SH-SY5Y (cell line): Measurements from ENCODE around the gene CD101.

Source experiments
- GATA2 ChIP-seq: IDR thresholded peaks from 2 replicates; pipeline ENCODE4 v1.6.1; 2011; ENCODE audit warnings: mild to moderate bottlenecking, low read depth, low read length
- GATA3 ChIP-seq: IDR thresholded peaks from 2 replicates; pipeline ENCODE4 v1.6.1; 2011; ENCODE audit warnings: low read depth, mild to moderate bottlenecking, low read length, moderate library complexity

The CD101 gene

DNA sequence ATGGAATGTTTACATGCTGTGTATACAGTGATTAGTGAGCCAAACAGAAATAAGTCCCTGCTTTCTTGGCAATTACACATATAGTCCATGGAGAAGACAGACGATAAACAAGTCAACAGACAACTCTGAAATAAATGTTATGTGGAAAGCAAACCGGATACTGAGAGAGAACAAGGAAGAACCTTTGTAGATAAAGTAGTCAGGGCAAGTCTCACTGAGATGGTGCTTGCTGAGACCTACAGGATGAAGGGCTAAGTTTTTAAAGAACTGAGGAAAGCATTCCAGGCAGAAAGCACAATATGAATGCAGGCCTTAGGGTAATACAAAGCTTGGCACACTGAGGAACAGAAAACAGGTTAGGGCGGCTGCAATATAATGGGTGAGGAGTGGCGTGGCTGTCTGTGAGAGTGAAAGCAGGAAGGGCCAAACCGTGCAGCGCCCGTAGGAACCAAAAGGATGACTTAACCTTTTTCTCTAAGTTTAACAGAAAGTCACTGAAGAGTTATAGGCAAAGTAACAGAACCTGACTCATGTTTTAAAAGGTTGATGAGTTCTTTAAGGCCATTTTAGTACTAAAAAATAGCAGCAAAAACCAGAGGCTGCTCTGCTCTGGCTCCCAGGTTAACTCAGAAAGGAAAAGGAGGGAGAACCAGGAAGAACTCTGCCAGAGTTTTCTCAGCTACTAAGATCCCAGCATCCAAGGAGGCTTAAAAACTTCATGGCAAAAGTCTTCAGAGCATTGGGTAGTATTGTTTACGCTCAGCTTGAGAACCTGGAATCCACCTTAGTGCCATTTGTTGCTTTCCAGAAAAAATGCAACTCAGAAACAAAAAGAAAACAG is 49.9 kb downstream of the CD101 start:
- TF ChIP-seq GATA3 (no peak), GATA2 (no peak)

GRCh38 chr1:117054068-117054467 is 52.5 kb downstream of the CD101 start:
- TF ChIP-seq GATA2 (no peak), GATA3 (no peak)

DNA sequence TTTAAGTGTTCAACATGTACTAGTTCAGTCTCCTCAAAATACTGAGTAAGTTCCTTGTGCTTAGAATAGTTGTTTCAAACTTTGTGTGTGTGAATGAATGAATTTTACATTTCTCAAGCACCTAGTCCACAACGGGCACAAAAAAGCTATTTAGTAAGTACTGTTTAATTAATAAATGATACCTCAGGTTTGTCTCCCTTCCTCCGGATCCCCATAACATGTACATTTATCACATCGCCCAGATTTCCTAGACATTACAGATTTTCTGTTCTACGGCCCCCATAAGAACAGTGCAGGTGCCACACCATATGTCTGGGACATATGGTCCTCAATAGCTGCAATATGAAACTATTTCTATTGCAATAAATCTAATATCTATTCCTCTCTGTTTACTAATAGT is 57.2 kb downstream of the CD101 start:
- TF ChIP-seq GATA3 (no peak), GATA2 (no peak)

- TF ChIP-seq GATA3 = no peak
- TF ChIP-seq GATA2 = no peak
These were observed 57.7 kb downstream of the CD101 start for GRCh38 chr1:117059334-117059677.

GRCh38 chr1:117059678-117060440 is 58.3 kb downstream of the CD101 start, which contains the start of gene TTF2:
Gene TTF2, plus strand, starts transcription at chr1:117060326. Its CDS starts 21 bp downstream, at chr1:117060347.
- TF ChIP-seq GATA3 = no peak
- TF ChIP-seq GATA2 = no peak

DNA sequence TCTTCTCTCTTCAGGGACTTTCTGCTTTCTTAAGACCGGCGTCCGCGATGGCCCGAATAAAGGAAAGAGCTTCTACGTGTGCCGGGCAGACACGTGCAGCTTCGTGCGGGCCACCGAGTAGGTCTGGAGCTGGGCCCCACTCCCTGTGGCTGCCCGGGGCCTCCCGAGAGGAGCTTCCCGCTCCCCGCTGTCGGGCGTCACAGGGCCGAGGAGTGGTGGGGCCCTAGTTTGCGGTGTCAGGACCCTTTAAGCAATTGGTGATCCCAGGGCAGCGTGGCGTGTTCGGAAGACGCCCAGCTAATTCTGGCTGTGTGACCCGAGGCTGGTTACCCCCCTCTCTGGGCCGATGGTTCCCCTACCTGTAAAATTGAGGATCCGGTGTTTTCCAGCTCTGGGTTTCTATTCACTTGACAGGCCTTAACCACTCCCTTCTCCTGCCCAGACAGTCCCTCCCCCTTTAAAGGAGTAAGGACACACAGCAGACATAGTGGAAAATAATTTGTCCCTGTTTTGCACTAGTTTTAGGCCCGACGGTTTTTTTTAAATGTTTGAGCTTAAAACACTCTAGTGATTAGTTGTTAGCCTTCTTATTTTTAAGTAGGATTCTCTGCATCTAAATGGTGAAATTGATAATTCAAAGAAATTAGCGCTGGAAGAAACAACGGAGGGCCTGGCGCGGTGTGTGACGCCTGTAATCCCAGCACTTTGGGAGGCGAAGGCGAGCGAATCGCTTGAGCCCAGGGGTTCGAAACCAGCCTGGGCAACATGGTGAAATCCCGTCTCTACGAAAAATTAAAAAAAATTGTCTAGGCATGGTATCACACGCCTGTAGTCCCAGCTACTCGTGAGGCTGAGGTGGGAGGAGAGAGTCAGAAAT is 59.1 kb downstream of the CD101 start:
- no peak for TF ChIP-seq GATA2
- TF ChIP-seq GATA3 = no peak

- TF ChIP-seq GATA3 (no peak), GATA2 (no peak)
These were observed 60.4 kb downstream of the CD101 start for GRCh38 chr1:117061986-117062415.

DNA sequence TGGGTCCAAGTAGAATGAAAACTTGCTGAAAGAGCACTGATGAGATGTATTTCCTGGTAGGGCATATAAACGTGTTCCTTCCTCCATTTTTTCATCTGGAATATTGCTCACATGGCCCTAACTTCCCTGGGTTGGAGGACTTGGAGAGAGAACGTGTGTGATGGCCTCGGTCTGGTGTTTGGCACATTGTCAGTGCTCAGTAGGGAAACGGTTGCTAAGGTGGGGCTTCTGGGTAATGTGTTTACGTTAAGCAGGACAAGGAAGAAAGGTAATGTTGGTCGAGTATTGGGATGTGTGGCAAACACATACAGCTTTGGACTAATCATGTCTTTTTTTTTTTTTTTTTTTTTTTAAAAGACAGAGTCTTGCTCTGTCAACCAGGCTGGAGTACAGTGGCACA is 64.8 kb downstream of the CD101 start:
- TF ChIP-seq GATA3 (no peak), GATA2 (no peak)

DNA sequence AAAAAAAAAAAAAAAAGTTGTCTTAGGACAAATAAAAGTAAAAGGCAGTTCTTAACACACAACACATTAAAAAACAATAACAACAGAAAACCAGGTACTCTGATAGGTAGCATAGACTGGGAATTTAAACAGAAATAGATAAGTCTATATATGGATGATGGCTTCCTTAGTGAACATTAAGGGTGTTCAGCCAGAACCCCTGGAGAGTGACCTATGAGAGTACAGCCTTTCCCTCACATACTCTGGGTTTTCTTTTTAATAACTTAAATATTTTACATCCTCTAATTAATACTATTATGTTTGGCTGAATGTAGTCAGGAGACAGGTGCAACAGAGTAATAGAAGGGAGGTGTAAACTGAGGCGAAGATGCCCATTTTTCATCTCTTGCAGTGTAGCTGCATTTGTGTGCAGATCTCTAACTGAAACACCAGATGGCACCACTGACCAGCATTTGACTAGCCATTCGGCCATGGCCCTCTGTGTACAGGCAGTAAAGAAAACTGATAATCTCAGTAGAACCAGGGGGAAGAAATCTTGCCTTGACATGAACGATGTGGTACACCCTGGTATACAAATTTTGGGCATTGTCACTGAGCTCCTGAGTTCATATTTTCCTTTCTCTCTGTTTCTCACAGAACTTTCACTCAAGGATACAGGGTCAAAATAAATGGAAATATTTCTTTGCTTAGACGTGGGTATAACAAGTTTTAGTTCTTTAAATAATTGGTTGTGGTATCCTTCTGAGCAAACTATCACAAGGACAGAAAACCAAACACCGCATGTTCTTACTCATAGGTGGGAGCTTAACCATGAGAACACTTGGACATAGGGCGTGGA is 66.2 kb downstream of the CD101 start:
- no peak for TF ChIP-seq GATA2
- no peak for TF ChIP-seq GATA3

DNA sequence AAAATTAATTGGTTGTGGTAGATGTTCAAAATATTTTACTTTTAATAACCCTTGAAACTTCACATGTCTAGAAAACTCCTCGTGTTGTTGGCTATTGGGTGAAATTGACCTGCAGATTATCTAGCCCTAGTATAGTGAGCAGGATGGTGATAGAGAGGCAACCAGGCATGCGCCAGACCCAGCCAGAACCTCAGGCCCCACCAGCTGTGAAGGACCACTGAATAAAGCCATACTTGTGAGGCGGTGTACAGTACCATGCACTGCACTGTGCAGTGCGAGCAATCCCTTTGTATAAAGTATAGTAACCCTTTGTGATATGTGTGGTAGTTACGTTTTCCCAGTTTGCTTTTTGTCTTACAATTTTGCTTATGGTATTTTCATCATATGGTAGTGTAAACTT is 67.0 kb downstream of the CD101 start:
- TF ChIP-seq GATA3 (no peak), GATA2 (no peak)

GRCh38 chr1:117069220-117069844 is 67.8 kb downstream of the CD101 start:
- TF ChIP-seq GATA3 (no peak), GATA2 (no peak)

DNA sequence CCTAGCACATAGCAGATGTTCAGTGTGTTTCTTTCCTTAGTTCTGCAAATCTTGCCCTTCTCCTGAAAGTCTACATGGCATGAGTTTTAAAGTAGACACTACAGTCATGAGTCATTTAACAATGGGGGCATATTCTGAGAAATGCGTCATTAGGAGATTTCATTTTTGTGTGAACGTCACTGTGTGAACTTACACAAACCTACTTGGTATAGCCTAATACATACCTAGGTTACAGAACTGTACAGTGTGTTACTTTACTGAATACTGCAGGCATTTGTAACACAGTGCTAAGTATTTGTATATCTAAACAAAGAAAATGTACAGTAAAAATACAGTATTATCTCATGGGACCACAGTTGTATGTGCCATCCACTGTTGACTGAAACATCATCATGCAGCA is 68.6 kb downstream of the CD101 start:
- TF ChIP-seq GATA3 = no peak
- TF ChIP-seq GATA2 = no peak

- no peak for TF ChIP-seq GATA2
- TF ChIP-seq GATA3 = no peak
These were observed 75.1 kb downstream of the CD101 start for GRCh38 chr1:117076648-117077047.

DNA sequence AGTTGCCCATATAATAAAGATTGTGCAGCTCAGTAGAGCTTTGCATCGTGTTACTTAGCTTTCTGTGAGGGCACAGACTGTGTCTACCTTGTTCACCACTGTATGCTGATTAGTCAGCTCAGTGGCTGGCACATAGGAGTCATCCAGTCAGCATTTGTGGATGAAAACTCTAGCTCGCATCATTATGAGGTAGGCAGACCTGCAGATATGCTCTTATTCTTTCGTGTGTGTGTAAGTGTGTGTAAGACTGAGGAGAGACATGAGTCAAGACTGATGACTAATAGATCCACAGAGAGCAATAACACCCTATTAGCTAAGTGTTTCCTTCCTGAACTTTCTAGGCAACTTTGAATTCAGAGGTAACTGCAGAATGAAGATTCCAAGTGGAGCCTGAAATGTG is 75.7 kb downstream of the CD101 start:
- TF ChIP-seq GATA2 (no peak), GATA3 (no peak)

DNA sequence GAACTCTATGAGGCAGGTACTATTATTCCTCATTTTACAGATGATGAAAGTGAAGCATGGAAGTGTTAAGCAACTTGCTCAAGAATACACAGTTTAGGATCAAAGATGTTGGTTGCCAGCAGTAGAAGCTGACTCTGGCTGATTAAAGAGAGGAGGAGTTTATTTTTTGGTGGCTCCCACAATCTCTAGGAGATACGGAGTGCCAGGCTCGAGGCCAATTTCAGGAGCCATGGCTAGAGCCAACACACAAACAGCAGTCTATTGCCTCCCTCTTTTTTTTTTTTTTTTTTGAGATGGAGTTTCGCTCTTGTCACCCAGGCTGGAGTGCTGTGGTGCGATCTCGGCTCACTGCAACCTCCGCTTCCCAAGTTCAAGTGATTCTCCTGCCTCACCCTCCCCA is 78.2 kb downstream of the CD101 start:
- TF ChIP-seq GATA3 (no peak), GATA2 (no peak)
